Stimulated activated naive CD8-positive, alpha-beta T cell treated with anti-CD3 and anti-CD28 coated beads, Interleukin-15, Interleukin-2, amounts not matched to agents 100 ng/mL and 50 ng/mL, for 24 hours (primary cell): ENCODE data around the gene KCNIP1.
A peak's percentile ranks its signal among the peaks of the same experiment; 100 is the strongest.

ENCODE experiments used
- H3K27ac Mint-ChIP-seq: one replicate; pipeline ENCODE4 v1.8.0; 2021; ENCODE audit warnings: mild to moderate bottlenecking, mixed read lengths
- H3K27me3 Mint-ChIP-seq: one replicate; pipeline ENCODE4 v1.8.0; 2021; ENCODE audit warnings: mixed read lengths
- H3K36me3 Mint-ChIP-seq: one replicate; pipeline ENCODE4 v1.8.0; 2021; ENCODE audit warnings: low read depth, mixed read lengths
- H3K4me1 Mint-ChIP-seq: one replicate; pipeline ENCODE4 v1.8.0; 2021; ENCODE audit warnings: low read depth, mixed read lengths
- H3K4me3 Mint-ChIP-seq: one replicate; pipeline ENCODE4 v1.8.0; 2021; ENCODE audit warnings: mild to moderate bottlenecking, mixed read lengths
- H3K9me3 Mint-ChIP-seq: one replicate; pipeline ENCODE4 v1.8.0; 2021; ENCODE audit warnings: mixed read lengths

KCNIP1 gene

DNA sequence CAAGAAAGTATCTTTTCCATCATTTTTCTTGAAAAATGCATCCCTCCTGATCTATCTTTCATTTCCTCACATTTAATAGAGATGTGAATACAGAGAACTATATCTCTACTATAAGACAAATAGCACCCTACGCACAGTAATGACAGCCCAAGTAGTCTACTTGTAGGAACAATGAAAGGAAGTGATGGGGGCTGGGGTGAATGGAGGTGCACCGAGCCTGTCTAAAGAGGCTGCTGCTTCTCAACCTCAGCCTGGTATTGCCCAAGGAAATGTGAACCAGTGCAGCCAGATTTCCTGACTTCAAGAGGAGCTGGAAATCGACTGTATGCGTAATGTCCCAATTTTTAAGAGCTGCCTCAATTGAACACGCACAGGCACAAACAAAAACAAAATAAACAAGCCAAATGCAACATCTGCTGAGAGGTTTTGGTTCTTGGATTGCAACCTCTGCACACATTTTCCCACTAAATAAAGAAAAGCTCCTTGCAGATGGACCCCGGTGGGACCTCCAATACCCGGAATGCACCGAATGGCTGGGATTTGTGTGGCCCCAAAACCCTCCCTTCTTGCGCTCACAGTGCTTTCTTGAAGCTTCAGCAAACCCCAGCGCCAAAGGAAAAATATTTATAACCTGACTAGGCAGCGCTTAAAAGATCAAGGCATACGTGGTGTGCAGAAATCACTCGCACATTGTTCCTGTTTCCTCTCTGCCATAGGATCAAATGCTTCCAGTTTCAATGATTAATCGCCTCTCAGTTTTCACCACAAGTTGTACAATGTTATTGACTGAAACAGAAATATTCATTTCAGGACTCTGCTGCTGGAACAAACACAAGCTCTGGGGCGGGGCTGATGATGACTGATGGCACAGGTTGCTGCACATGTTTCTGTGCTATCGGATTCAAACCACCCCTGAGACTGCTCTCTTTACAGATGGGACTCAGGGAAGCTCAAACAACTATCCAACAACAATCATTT is 68.3 kb downstream of the KCNIP1 start:
- Mint-ChIP-seq H3K4me1 (peaks cover 20% of the 10 kb centered on the region), H3K27me3 (peaks cover 70% of the 10 kb centered on the region), H3K9me3 (peaks cover 4% of the 10 kb centered on the region), H3K36me3 (no peaks in the 10 kb centered on the region), H3K4me3 (no peak overlapping the region), H3K27ac (peak overlapping the region; percentile 11)

DNA sequence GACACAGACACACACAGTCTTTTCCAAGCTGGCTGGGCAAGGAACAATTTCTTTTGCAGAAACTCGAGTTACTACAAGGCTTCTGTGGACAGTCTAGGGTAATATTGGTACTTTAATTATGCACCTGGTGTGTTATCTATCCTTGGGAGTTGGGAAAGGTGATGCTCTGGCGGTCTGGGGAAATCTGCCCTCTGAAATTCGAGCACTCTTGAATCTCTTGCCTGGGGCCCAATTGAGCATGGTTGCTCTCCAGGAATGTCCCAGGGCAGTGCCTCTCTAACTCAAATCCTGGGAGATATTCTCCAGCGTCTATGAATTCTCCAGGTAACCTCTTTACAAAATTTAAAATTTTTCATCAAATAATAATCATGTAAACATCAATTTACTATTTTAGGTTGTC is 69.3 kb downstream of the KCNIP1 start:
- no peaks in the 10 kb centered on the region for H3K36me3 Mint-ChIP-seq
- no peak overlapping the region for H3K27ac Mint-ChIP-seq
- H3K9me3 Mint-ChIP-seq = peaks cover 4% of the 10 kb centered on the region
- H3K27me3 Mint-ChIP-seq = peaks cover 71% of the 10 kb centered on the region
- no peak overlapping the region for H3K4me3 Mint-ChIP-seq
- H3K4me1 Mint-ChIP-seq = peaks cover 20% of the 10 kb centered on the region

DNA sequence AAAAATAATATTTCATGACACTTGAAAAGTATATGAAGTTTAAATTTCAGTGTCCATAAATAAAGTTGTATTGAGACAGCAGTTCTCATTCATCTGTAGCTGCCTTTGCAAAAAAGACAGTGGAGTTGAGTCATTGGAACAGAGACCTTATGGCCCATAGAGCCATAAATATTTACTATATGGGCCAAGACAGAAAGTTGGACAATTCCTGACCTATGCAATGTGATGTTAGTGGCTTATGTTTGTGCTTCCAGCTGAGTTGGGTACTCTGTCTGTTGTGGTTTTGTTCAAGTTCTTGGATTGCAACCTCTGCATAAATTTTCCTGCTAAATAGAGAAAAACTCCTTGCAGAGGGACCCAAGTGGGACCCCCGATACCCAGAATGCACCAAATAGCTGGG is 69.8 kb downstream of the KCNIP1 start:
- peaks cover 76% of the 10 kb centered on the region for H3K27me3 Mint-ChIP-seq
- H3K36me3 Mint-ChIP-seq = no peaks in the 10 kb centered on the region
- H3K27ac Mint-ChIP-seq = no peak overlapping the region
- peaks cover 8% of the 10 kb centered on the region for H3K9me3 Mint-ChIP-seq
- no peak overlapping the region for H3K4me3 Mint-ChIP-seq
- H3K4me1 Mint-ChIP-seq = peaks cover 20% of the 10 kb centered on the region

DNA sequence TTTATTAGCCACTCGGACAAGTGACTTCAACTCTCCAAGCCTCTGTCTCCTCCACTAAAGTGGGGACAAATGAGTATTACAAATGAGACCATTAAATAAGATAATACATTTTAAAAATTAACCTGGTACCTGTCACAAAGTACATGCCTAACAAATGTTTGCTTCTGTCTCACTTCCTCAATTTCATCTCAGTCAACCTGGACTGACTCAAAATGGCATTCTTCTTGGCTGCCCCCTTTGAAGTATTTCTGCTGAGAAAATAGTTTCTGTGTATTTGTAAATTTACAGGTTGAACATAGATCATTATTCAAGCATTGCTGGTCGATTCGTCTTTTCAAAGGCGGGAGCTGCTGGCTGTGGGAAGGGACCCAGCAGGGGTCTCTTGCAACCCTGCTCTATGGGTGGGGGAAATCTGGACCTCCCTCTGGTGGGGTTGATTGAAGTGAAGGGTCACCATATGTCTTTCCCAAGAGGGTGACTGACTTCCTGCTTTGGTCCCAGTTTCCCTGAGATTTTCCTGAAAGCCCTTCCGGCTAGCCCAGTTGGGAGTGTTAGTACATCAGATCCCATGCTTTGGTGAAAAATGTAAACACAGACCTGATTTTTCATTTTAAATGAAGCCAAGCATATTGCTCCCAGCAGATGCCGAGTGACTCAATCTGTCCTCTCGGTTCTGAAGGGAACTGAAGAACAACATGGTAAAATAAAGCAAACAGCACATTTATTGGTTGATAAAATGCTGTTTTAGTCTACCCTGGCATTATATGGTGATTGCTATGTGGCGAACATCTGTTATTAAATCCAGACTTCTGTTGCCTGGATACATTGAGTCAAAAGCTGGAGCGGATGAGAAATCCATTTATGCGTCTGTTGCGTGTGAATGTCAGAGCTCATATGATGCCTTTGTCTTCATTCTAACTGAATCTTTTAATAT is 73.0 kb downstream of the KCNIP1 start:
- H3K4me3 Mint-ChIP-seq = no peak overlapping the region
- peaks cover 60% of the 10 kb centered on the region for H3K27me3 Mint-ChIP-seq
- H3K9me3 Mint-ChIP-seq = peaks cover 9% of the 10 kb centered on the region
- peaks cover 13% of the 10 kb centered on the region for H3K4me1 Mint-ChIP-seq
- no peak overlapping the region for H3K27ac Mint-ChIP-seq
- H3K36me3 Mint-ChIP-seq = no peaks in the 10 kb centered on the region

DNA sequence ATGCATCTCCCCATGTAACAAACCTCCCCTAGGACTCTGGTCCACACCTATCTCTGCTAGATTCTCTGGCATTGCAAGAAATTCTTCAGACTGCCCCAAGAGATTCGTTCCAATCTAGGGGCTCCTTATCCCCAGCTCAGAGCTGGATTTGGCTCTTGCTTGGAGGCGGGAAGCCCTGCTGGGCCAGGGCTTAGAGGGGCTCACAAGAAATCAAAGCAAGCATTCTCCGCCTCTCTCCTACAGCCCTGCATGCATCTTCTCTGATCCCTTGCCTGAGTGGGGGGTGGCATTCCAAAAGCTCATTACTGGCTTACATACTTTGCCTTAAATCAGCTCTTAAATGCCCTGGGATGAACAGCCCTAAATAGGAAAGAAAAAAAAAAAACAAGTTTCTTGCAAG is 75.8 kb downstream of the KCNIP1 start:
- H3K4me3 Mint-ChIP-seq = no peak overlapping the region

DNA sequence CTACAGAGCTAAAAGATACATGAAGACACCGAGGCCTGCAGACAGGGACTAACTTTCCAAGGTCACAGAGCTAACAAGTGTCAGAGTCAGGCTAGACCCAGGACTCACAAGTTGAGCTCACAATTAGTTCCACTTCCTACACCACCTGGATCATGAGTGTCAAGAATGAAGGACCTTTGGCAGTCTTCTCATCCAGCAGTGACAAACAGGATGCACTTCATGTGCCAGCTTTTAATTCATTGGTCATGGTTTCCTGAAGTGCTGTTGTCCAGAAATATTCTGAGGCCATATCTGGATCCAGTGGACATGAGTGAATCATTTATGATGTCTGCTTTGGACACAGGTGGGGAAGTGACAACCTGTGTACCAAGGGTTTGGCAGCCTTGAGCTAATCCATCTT is 77.4 kb downstream of the KCNIP1 start:
- Mint-ChIP-seq H3K4me1 (no peaks in the 10 kb centered on the region), H3K9me3 (peaks cover 5% of the 10 kb centered on the region), H3K36me3 (no peaks in the 10 kb centered on the region), H3K27ac (no peak overlapping the region), H3K27me3 (peaks cover 49% of the 10 kb centered on the region), H3K4me3 (no peak overlapping the region)

More for the DNA sequence above, 75.8 kb downstream of the KCNIP1 start:
- Mint-ChIP-seq H3K27me3 (peaks cover 56% of the 10 kb centered on the region), H3K27ac (no peak overlapping the region), H3K9me3 (peaks cover 9% of the 10 kb centered on the region), H3K36me3 (no peaks in the 10 kb centered on the region), H3K4me1 (no peaks in the 10 kb centered on the region)

DNA sequence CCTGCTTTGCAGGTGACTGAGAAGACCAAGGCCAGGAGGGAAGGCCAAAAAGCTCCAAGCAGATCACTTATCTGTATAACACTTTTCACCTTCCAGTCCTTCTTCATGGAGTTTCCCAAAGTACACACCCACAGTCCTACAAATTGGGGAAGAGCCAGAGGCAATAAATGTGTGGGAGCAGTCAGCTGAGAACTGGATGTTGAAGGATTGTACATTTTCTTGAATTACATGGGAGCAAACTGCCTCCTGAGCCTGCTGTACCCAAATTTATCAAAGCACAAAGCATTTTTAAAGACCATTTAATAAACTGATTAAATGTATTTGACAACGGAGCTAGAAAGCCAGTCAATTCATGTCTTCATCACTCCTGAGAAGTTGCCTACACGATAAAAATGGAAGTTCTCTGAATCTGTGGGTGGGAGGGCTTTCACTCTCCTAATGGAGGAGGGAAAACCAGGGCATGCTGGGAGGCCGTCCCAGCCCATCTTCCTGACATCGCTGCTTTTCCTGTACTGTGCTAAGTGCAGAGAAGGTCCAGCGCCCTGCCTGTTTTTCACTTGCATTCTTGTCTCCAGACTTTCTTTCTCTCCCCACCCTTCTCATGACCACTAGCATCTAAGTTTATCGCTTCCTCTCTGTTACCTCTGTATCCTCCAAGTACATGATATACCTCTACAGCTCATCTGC is 79.0 kb downstream of the KCNIP1 start:
- peaks cover 5% of the 10 kb centered on the region for H3K9me3 Mint-ChIP-seq
- H3K4me3 Mint-ChIP-seq = no peak overlapping the region
- H3K4me1 Mint-ChIP-seq = no peaks in the 10 kb centered on the region
- no peaks in the 10 kb centered on the region for H3K36me3 Mint-ChIP-seq
- peaks cover 40% of the 10 kb centered on the region for H3K27me3 Mint-ChIP-seq
- H3K27ac Mint-ChIP-seq = no peak overlapping the region

DNA sequence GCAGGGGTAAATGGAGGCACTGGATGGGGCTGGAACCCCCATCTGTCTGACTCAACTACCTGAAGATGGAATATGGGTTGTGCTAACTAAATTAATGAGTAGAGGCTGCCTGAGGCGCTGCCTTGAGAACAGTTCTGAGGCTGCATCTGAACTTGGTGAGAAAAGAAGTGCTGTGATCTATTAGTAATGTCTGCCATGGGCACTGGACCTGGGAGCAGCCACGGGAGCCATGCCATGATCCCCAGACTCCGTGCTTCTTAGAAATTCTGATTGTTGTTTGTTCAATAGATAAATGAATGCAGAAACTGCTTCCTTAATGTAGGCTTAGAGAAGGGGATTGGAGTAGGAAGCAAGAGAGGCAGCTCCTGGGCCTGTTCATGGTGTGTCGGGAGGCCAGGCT is 80.2 kb downstream of the KCNIP1 start:
- no peaks in the 10 kb centered on the region for H3K36me3 Mint-ChIP-seq
- no peak overlapping the region for H3K27ac Mint-ChIP-seq
- no peak overlapping the region for H3K4me3 Mint-ChIP-seq
- no peaks in the 10 kb centered on the region for H3K9me3 Mint-ChIP-seq
- H3K4me1 Mint-ChIP-seq = no peaks in the 10 kb centered on the region
- peaks cover 31% of the 10 kb centered on the region for H3K27me3 Mint-ChIP-seq

DNA sequence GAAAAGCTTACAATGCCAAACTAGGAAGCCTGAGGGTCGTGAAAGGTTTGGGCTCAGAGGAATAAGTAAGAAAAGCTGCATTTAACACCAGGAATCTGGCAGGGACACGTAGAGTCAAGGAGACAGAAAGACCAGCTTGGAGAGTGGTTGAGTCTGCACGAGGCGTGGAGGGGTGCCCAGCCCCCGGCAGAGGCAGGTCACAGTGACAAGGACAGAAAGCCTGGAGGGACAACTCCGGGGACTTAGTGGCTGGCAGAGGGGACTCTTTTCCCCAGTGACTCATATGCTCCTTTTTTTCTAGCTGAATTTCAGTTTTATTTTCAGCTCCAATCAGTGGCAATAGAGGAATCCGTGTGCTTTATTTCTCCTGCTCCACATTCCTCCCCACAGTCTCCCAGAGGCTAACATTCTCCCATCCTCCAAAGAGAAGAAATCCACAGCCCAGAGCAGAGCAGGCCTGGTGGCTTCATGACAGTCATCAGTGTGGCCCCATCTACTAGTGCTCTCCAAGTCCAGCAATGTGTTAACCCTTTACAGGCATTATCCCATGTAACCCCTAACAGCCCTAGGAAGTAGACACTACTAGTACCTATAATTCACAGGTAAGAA is 80.7 kb downstream of the KCNIP1 start:
- Mint-ChIP-seq H3K9me3 (no peaks in the 10 kb centered on the region), H3K27ac (no peak overlapping the region), H3K27me3 (peaks cover 35% of the 10 kb centered on the region), H3K4me1 (no peaks in the 10 kb centered on the region), H3K4me3 (no peak overlapping the region), H3K36me3 (no peaks in the 10 kb centered on the region)

DNA sequence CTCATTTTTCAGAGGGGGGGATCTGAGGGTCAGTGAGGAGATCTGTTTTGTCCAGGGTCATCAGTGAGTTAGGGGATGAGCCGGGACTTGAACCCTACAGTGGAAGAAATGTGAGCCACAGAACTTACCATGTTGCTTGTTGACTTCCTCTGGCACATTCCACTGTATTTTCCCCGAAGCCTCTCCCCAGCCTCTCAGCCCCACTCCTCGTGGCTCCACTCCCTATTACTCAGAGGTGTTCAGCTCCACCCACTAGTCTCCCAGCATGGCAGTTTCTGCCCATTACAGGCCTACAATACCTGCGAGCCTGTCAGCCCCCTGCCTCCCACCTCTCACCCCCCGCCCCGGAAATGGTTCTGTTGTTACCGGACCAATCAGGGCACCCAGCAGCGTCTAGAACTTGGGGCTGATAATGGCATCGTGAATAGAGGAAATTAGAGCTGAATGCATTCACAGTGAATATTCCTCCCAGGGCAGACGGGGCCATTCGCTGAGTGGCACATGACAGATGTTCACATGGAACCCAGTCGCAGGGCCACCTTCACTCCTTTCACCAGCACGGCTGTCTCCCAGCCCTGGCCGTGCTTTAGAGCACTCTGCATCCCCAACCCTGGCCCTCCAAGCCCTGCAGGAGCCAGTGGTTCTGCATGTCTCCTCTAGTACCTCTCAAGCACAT is 81.6 kb downstream of the KCNIP1 start:
- no peak overlapping the region for H3K4me3 Mint-ChIP-seq
- H3K9me3 Mint-ChIP-seq = no peaks in the 10 kb centered on the region
- peaks cover 33% of the 10 kb centered on the region for H3K27me3 Mint-ChIP-seq
- H3K4me1 Mint-ChIP-seq = no peaks in the 10 kb centered on the region
- H3K36me3 Mint-ChIP-seq = no peaks in the 10 kb centered on the region
- no peak overlapping the region for H3K27ac Mint-ChIP-seq

DNA sequence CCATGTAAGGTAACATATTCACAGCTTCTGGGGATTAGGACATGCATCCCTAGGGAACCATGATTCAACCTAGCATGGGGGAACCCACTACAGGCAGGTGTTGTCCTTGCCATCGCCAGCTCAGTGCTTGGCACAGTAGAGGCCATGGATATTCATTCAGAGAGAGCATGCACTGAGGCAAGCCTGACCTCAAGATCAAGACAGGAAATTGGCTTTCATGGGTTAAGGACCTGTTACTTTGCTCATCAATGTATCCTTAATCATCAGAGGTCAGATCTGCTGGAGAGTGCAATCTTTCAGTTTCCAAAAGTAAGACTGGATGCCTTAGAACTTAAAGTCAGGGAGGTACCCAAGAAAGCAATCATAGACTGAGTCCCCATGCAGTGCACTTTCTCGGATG is 84.0 kb downstream of the KCNIP1 start:
- H3K4me1 Mint-ChIP-seq = no peaks in the 10 kb centered on the region
- peaks cover 27% of the 10 kb centered on the region for H3K27me3 Mint-ChIP-seq
- H3K36me3 Mint-ChIP-seq = no peaks in the 10 kb centered on the region
- H3K9me3 Mint-ChIP-seq = no peaks in the 10 kb centered on the region
- no peak overlapping the region for H3K27ac Mint-ChIP-seq
- H3K4me3 Mint-ChIP-seq = no peak overlapping the region

DNA sequence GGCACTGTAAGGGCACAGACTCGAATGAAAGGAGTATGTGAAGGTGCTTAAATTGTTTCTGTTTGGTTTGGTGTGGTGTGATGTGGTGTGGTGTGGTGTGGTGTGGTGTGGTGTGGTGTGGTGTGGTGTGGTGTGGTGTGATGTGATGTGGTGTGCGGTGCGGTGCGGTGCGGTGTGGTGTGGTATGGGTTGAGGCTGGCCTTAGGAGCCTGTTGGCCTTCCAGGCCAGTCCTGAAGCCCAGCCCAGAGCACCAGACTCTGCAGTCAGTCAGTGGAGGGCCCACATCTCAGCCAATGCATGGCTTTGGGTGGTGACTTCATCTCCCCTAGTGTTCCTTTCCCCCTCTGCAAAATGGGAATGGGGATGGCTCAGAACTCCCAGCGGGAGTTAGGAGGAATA is 85.8 kb downstream of the KCNIP1 start:
- Mint-ChIP-seq H3K4me3 (no peak overlapping the region), H3K36me3 (no peaks in the 10 kb centered on the region), H3K4me1 (no peaks in the 10 kb centered on the region), H3K27me3 (peaks cover 18% of the 10 kb centered on the region), H3K9me3 (no peaks in the 10 kb centered on the region), H3K27ac (no peak overlapping the region)

DNA sequence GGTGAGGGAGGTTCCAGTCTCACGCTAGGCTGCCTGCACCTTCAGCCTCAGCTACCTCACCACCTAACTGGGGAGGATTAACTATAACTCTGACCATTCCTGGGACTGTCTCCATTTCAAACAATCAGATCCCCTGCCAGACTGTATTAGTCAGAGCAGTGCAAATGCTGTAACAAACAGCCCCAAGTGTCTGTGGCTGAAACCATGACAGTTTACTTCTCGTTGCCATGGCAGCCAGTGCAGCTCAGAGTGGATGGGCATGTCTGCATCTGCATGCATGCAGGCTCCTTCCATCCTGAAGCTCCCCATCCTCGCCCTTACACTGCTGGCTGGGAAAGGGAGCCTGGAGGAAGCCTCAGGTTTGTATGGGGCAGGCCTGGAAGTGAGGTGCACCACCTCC is 86.7 kb downstream of the KCNIP1 start:
- Mint-ChIP-seq H3K4me3 (no peak overlapping the region), H3K36me3 (no peaks in the 10 kb centered on the region), H3K4me1 (no peaks in the 10 kb centered on the region), H3K27me3 (peaks cover 18% of the 10 kb centered on the region), H3K27ac (no peak overlapping the region), H3K9me3 (no peaks in the 10 kb centered on the region)

DNA sequence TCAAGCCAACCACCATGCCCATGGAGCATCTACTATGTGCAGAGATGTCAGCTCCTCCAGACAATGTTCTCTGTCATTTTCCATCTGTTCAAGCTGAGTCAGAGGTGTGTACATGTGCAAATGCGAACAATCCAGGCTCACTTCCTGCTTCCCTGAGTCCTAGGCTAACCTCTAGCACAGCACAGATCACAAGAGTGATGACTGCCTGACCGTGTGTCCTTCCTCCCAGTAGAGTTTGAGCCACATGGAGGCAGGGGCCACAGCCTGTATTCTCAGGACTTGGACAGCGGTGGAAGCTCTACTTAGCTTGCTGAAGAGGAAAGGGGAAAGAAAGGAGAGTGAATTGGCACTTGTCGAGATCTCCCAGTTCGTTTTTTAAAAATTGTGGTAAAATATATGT is 87.2 kb downstream of the KCNIP1 start:
- no peaks in the 10 kb centered on the region for H3K36me3 Mint-ChIP-seq
- H3K4me3 Mint-ChIP-seq = no peak overlapping the region
- no peaks in the 10 kb centered on the region for H3K9me3 Mint-ChIP-seq
- no peak overlapping the region for H3K27ac Mint-ChIP-seq
- H3K27me3 Mint-ChIP-seq = peaks cover 15% of the 10 kb centered on the region
- H3K4me1 Mint-ChIP-seq = no peaks in the 10 kb centered on the region
